HG02884 (cell line): ENCODE results near the gene PRPF38B.
"Not testable (repeated sequence)": the region's sequence is repeated elsewhere in the genome, so short reads cannot be mapped to it uniquely, and the experiment has no call there.

Source experiments
- ATAC-seq: cut with Tn5 transposase; IDR thresholded peaks from one replicate; pipeline ENCODE4 v1.9.1; 2021; ENCODE audit warnings: mild to moderate bottlenecking, moderate library complexity; ENCODE audit not compliant: unreplicated experiment

Gene PRPF38B, protein sequence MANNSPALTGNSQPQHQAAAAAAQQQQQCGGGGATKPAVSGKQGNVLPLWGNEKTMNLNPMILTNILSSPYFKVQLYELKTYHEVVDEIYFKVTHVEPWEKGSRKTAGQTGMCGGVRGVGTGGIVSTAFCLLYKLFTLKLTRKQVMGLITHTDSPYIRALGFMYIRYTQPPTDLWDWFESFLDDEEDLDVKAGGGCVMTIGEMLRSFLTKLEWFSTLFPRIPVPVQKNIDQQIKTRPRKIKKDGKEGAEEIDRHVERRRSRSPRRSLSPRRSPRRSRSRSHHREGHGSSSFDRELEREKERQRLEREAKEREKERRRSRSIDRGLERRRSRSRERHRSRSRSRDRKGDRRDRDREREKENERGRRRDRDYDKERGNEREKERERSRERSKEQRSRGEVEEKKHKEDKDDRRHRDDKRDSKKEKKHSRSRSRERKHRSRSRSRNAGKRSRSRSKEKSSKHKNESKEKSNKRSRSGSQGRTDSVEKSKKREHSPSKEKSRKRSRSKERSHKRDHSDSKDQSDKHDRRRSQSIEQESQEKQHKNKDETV

DNA sequence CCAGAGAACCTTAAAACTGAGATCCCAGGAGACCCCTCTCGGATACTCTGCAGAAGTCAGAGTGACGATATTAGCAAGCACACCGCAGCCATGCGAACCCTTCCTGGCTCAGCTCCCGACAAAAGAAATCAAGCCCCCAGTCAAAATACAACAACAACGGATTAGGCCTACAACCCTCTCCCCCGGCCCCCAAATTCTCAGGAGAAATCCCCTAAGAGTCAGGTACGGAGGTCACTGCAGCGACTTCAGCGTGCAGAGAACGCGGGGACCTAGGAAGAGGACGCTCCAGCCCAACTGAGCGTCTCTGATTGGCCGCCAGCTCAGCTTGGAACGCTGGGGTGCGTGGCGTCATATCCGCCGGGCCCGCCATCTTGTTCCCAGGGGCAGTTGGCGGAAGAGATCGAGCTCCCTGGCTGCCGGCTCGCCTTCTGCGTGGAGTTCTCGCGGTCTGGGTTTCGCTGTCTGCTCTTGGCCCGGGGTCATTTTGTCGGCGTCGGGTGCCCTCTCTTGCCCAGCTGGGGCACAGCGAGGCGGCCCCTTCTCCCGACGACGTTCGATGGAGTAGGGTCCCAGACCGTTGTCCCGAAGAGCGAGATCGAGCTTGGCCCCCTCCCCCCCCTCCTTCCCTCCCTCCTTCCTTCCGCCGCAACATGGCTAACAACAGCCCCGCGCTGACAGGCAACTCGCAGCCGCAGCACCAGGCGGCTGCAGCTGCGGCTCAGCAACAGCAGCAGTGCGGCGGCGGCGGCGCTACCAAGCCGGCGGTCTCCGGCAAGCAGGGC is at the start of gene PRPF38B:
TSS of gene PRPF38B (plus strand) at position 369 of the 782 bp plus-strand sequence. CDS start at position 651, 282 bp downstream.
- peak; percentile 91 for ATAC-seq

DNA sequence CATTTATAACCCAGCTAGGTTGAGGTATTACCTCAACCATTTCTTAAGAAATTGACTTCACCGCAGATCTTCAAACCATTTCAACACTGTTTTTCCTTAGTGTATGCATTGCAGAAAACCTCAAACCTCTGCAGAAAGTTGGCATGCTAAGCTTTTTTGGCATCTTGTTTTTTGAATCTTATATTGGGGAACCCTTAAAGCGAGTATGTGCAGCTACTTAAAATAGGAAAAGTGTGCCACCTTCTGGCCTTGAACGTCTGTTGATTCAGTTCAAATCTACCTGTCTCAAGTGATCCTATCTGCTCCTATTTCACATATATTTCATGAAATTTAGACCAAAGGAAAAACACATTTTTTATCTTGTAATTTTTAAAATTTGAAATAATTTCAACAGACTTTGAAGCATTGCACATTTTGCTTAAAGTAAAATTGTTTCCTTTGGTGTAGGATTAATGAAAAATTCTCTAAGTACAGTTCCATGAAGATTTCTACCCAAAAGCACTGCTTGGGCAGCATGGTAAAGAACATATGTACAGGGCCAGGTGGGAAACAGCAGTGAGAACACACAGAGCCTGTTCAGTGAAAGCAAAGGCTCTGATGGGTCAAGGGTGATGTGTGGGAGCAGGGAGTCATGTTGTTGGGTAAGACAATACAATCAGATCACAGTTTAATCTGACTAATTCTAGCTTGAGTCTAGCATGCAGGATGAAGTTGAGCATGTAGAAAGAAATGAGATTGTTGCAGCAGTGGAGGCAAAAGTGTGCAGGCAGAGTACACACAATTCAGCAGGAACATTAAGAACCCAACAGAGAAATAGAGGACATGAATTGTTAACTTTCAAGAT is 48.4 kb upstream of the PRPF38B start:
- peak; percentile 59 for ATAC-seq

DNA sequence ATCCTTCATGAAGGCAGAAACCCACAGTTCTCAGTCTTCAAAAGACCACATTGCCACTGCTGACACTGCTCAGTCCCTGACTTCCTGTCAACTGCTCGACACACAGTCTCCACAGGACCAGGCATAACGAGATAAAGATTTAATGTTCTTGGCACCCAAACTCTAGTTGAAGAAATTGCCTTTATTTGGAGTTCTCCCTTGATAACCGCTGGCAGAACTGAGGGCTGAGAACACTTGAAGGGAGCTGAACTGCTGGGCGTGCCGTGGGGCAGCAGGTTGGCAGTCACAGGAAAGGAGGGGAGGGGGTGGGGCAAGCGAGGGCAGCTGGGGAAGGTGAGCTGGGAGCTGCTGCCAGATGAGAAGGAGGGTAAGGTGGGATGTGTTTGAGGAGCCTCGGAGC is 47.1 kb upstream of the PRPF38B start:
- ATAC-seq = no peak

DNA sequence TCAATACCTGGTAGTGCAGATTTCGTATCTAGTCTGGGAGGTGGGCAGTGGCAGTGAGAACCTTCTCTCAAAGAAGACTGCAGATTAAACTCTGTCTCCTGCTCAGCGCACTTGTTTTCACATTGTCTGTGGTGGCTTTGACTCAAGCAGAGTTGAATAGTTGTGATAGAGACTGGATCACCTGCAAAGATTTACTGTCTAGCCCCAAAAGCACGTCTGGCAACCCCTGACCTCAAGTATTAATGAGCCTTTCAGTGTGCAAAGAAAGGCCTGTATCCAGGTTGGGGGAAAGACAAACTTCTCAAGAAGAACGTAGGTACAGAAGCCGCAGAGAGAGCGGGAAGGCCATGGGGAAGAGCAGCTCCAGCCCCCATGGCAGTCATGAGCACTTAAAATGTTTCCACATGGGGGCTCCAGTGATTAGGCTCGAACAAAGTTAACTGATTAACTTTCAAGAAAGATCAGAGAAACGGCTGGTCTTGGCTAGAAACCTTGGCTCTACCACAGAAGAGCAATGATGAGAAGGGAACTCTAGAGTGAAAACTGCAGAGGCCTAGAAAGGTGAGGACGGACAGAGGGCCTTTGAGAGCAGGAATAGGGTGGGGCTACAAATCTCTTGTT is 46.4 kb upstream of the PRPF38B start:
- ATAC-seq = no peak

DNA sequence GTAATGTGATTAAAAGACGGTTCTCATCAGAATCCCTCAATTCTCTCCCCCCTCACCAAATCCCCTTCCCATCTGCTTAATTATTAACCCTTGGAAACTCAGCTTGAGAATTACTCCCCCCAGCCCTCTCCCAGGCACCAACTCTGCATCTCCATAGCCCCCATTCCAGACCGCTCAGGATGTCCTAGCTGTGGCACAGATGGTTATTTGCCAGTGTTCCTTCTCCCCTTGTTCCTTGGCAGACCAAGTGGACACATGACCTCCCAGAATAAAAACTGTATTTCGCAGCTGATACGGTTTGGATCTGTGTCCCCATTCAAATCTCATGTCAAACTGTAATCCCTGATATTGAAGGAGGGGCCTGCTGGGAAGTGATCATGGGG is 45.9 kb upstream of the PRPF38B start:
- ATAC-seq = no peak

DNA sequence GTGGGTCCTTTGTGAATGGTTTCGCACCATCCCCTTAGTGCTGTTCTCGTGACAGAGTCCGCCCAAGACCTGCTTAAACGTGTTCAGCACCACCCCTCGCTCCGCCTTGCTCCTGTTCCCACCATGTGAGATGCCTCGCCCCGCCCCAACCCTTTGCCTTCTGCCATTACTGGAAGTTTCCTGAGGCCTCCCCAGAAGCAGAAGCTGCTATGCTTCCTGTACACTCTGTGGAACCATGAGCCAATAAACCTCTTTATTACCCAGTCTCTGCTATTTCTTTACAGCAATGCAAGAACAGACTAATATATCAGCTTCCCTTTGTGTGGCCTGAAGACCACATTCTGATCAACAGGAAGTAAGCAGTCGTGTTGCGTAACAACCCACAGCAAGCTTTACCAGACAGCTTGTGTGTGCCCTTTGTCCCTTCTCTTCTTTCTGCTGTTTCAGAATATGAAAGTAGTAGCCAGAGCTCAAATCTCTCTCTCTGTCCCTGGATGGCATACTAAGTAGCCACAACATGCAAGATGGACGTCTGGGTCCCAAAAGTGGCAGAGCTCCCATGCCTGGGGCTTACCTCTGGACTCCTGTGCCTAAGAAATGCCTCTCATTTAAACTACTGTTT is 45.4 kb upstream of the PRPF38B start:
- ATAC-seq = peak; percentile 58

DNA sequence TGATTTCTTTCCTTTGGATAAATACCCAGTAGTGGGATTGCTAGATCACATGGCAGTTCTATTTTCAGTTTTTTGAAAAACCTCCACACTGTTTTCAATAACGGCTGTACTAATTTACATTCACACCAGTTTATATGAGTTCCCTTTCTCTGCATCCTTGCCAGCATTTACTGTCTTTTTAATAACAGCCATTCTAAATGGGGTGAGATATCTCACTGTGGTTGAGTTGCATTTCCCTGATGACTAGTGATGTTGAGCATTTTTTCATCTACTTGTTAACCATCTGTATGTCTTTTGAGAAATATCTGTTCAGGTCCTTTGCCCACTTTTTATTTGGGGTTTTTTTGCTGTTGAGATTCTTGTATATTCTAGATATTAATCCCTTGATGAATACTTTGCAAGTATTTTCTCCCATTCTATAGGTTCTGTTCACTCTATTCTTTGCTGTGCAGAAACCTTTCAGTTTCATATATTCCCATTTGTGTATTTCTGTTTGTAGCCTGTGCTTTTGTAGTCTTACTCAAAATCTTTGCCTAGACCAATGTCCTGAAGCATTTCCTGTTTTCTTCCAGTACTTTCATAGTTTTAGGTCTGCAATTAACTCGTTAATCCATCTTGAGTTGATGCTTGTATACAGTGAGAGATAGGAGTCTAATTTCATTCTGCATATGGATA is 38.5 kb upstream of the PRPF38B start:
- ATAC-seq = no peak

DNA sequence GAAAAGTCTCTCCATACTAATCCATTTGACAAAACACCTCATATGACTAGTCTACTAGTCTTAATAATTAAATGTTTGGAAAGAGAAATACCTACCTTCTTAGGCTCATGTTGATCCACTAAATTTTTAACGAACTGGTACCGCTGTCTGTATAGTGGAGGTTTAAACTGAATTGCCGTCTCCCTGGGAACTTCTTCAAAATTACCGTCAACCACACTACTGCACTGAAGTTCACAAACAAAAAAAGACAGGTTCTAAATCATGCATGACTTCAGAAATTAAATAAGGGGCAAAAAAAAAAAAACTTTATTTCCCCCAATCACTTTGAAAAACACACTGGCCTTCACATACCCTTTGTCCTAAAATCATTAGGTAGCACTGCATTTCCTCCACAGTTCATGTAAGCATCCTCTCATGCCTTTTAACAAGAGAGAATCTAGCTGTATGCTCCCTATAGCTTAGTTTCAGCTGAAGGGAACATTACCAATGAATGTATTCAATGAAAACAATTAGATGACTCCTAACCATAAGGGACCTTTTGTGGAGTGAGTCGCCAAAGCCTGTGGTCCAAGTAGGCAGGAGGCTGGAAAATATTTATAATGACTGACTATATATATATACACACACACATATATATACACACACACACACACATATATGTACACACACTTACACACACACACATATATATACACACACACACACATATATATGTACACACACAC is 34.6 kb upstream of the PRPF38B start:
- no peak for ATAC-seq

DNA sequence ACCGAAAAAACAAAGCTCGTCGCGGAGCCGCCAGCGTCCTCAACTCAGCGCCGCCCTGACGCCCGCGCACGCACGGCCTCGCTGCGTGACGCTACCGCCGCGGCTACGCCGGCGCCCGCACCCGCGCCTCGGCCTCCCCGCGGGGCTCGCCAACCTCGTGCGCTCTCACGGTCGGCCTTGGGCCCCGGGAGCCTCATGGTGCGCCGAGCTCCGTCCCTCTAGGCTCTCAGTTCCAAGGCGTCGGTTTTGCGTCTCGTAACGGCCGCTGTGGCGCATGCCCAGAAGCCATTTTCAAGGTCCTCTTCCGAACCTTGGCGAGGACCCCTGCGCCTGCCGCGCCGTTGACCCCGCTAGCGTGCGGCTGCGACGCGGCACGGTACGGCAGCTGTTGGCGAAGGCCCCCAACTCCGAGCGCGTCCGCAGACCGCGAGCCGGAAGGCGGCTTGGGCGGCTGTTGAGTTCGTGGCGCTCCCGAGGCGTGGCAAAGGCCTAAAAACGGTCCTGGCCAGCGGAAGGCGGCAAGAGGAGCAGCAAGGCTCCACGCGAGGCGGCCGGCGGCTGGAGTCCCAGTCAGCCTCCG is 31.0 kb upstream of the PRPF38B start, which contains the start of gene HENMT1:
TSS of gene HENMT1 (minus strand) at position 64 of the 580 bp plus-strand sequence. CDS start 1,209 bp downstream, outside the sequence.
- peak; percentile 92 for ATAC-seq

DNA sequence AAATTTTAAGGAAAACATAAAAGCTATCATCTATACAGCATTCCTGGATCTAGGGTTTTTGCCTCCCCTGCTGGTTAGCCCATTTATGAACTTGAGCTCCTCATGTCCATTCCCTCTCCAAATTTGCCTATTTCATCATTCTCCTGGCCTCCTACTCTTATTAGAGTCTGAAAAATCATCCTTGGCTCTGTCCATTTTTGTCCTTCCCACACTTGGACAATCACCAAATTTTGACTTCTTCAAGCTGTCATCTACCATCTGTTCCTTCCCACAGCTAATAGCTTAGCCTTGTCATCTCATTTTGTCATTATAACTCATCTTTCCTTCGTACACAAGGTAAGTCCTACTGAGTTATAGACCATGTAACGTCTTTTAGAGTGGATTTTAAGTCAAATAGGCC is 29.0 kb upstream of the PRPF38B start:
- ATAC-seq = no peak

DNA sequence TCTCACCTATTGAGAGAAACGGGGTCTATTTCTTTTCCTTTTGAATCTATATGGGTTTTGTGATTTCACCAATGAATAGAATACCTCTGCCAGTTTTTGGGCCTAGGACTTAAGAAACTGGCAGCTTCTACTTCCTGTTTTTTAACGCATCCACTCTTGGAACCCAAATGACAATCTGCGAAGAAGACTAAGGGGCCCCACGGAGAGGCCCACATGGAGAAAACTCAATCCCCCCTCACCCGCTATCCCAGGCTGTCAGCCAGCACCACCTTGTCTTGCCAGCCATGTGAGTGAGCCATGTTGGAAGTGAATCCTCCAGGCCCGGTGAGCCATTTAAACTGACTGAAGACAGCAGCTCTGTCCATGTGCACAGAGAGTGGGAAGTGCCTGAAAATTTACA is 27.6 kb upstream of the PRPF38B start:
- ATAC-seq = no peak

DNA sequence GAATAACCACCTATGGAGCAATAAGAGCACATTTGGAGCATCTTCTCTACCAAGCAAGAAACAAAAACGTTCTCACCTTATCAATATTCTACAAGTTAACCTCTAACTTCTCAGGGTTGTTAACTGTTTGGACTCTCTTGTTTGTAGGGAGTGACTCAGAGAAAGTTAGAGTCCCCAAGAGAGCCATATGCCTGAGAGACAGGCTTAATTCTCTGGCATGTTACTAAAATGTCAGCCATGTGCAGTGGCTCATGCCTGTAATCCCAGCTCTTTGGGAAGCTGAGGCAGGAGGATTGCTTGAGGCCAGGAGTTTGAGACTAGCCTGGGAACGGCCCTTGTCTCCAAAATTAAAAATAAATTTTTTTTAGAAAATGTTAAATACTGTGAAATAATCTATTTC is 27.0 kb upstream of the PRPF38B start:
- no peak for ATAC-seq

DNA sequence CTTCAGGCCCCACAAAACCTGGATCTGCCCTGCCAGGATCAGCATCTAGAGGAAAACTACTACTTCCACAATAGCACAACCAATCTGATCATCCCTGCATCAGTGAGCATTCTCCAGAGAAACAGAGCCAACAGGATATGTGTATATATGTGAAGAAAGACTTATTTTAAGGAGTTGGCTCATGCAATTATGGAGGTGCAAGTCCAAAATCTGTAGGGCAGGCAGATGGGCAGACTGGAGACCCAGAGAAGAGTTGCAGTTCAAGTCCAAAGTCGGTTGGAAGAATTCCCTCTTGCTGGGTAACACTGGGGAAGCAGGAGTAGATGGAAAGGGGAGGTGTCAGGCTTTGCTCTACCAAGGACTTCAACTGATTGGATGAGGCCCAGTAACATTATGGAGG is 26.3 kb upstream of the PRPF38B start:
- ATAC-seq = no peak

DNA sequence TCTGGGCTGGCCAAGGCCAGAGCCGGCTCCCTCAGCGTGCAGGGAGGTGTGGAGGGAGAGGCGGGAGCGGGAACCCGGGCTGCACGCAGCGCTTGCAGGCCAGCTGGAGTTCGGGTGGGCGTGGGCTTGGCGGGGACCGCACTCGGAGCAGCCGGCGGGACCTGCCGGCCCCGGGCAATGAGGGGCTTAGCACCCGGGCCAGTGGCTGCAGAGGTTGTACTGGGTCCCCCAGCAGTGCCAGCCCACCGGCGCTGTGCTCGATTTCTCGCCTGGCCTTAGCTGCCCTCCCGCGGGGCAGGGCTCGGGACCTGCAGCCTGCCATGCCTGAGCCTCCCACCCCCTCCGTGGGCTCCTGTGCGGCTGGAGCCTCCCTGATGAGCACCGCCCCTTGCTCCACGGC is 24.7 kb upstream of the PRPF38B start:
- ATAC-seq = not testable (repeated sequence)

DNA sequence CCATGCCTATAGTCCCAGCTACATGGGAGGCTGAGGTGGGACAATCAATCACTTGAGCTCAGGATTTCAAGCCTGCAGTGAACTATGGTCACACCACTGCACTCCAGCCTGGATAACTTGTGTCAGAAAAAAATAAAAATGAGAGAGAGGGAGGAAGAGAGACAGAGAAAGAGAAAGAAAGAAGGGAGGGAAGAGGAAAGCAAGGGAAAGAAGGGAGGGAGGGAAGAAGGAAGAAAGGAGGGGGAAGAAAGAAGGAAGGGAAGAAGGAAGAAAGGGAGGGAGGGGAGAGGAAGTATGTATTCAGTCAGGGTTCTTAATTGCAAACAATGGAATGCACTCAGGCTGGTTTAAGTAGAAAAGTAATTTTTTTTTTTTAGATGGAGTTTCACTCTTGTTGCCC is 23.3 kb upstream of the PRPF38B start:
- ATAC-seq = no peak

DNA sequence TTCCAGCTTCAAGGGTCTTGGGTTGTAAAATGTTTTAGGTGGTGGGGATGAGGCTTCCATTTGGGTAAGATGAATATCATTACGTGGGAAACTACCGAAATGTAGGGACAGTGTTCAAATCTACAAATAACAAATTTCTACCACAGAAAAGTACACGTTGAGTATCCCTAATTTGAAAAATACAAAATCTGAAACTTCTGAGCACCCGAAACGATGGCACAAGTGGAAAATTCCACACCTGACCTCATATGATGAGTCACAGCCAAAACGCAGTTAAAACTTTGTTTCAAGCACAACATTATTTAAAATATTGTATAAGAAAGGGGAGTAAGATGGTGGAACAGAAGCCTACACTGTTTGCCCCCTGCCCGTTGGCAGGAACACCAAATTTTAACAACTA is 22.4 kb upstream of the PRPF38B start:
- ATAC-seq = no peak

DNA sequence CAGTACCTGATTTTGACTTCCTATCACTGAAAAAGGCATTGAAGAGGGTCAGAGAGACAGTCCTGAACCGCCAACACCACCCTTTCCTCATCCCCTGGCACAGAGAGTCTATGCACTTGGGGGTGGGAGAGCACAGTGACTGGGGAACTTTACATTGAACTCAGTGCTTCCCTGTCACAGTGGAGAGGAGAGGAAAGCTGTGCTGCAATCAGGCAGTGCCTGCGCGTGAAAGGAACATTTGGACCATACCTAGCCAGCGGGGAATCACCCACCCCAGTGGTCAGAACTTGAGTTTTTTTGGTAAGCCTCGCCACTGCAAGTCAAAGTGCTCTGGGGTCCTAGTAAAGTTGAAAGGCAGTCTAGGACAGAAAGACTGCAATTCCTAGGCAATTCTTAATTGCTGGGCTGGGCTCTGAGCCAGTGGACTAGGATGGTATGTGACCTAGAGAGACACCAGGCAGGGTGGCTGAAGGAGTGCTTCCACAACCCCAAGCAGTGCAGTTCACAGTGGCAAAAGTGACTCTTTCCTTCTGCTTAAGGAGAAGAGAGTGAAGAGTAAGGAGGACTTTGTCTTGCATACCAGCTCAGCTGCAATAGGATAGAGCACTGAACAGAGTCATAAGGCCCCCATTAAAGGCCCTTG is 21.9 kb upstream of the PRPF38B start:
- ATAC-seq = no peak

DNA sequence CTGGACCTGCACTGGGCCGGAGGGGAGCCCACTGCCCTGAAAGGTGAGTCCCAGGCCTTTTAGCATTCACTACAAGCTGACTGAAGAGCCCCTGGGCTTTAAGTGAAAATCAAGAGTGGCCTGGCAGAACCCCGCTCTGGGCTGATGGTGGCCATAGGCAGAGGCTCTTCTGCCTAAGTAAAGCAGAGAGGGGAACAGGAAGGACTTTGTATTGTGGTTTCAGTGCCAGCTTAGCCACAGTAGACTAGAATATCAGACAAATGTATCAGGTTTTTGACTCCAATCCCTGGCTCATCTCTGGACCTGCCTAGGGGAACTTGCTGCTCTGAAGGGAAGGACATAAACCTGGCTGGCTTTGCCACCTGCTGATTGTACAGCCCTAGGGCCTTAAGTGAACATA is 21.0 kb upstream of the PRPF38B start:
- ATAC-seq = no peak
